ENCODE data around the gene SERP2.

The SERP2 gene

GRCh38 chr13:44435919-44436510 is 62.4 kb downstream of the SERP2 start:
- no peak for ATAC-seq

DNA sequence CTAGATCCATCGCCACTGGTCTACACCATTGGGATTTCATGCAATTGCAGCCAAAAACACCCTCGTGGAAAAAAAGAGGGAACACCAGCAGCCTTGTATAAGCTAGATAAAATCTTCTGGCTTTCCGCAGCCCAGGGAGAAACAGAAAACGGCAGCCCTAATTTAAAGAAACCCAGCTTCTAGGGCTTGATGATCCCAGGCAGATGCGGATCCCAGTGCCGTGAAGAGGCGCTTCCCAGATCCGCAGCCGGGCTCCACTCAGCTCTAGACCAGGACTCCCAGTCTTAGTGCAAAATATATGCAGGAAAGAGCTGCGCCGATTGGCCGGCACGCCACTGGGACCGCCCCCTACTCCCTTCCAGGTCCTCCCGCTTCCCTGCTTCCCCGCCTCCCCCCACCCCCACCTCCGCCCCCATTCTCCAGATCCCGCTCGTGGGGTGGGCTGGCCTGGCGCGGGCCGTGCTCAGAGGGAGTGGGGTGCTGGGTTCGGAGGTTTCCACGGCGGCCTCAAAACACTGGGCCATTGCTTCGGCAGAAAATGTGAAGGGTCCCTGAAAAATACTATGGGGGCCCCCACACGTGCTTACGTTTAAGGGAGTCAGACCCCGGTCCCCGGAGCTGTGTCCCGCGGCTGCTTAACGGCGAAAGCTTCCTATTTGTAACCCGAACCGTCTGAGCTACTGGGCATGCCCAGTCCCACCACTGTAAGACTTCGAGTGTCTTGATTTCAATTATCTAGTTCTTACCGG is 63.1 kb downstream of the SERP2 start:
- peak in 1 of 2 donors; percentile 11 for ATAC-seq

GRCh38 chr13:44437356-44438233 is 64.0 kb downstream of the SERP2 start:
- no peak for ATAC-seq

DNA sequence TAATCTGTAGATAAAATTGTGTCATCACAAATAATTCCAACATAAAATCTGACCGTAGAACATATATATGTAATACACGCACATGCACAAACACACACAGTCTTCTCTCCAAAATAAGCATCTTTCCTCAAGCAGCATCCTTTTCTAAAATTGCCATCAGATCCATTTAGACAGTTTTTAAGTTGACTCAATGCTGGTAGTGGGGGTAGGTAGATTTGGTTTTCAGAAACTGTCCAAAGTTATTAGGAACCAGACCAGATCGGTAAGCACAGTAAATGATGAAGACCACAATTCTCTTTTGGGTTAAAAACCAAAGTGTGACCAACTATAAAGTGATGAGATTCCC is 64.6 kb downstream of the SERP2 start:
- no peak for ATAC-seq

DNA sequence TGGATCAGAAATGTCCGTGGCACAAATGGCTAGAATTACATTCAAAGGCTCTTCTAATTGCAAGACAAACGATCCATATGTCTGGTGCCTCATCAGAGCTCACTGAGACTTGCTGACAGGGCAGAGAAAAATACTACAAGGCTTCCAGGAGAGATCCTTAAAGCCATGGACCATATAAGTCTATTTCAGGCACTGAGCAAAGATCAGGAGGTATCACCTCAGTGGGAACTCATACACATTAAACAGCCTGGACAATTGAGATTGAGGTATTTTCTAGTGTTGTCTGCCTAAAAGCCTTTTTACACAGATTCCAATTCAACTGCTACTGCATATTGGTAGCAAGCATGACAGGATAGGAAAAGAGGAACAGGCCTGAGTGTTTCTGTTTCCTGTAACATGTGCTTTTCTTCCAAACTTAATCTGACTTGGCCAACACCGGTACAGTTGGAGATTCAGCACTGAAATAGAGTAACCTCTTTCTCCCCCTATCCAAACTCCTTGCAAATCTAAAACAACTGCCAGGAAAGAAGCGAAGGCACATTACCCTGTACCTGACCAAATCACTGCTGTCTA is 65.9 kb downstream of the SERP2 start:
- no peak for ATAC-seq

- no peak for ATAC-seq
These were observed 66.5 kb downstream of the SERP2 start for GRCh38 chr13:44440046-44440608.

Data from activated CD4-positive, CD25-positive, alpha-beta regulatory T cell treated with anti-CD3 and anti-CD28 coated beads, Interleukin-2, amount 50 U/mL, for 24 hours (primary cell).